ENCODE measurements around the gene CFHR3.

DNA sequence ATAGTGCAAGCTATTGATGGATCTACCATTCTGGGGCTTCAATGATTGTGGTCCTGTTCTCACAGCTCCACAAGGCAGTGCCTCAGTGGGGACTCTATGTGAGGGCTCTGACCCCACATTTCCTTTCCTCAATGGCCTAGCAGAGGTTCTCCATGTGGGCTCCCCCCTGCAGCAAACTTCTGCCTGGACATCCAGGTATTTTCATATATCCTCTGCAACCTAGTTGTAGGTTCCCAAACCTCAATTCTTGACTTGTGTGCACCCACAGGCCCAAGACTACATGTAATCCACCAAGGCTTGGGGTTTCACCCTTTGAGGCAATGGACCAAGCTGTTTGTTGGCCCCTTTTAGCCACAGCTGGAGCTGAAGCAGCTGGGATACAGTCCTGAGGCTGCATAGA lies 35.9 kb upstream of the CFHR3 start:
- TF ChIP-seq CTCF (IDR thresholded peaks at IDR 0.05; ENCODE audit: low read depth, low read length) (no peak), EZH2phosphoT487 (IDR thresholded peaks at IDR 0.05; ENCODE audit: low read depth) (no peak)

All from OCI-LY3 (cell line).